GM20000 (cell line): ENCODE results near the gene IQGAP3.

Experiments used
- DNase-seq: peaks from one replicate; pipeline ENCODE4 v3.0.0; 2012; ENCODE audit warnings: low spot score
- TF ChIP-seq, protein P1 (sequence below): IDR thresholded peaks from 2 replicates; pipeline ENCODE4 v1.5.1; 2012; ENCODE audit warnings: mild to moderate bottlenecking, control low read depth; ENCODE audit errors: extremely low read depth, missing control alignments

The IQGAP3 gene

GRCh38 chr1:156489166-156489934, 83.0 kb downstream of the IQGAP3 start:
- DNase-seq, result no peak

GRCh38 chr1:156488566-156489165, 83.7 kb downstream of the IQGAP3 start:
- TF ChIP-seq, protein P1, sequence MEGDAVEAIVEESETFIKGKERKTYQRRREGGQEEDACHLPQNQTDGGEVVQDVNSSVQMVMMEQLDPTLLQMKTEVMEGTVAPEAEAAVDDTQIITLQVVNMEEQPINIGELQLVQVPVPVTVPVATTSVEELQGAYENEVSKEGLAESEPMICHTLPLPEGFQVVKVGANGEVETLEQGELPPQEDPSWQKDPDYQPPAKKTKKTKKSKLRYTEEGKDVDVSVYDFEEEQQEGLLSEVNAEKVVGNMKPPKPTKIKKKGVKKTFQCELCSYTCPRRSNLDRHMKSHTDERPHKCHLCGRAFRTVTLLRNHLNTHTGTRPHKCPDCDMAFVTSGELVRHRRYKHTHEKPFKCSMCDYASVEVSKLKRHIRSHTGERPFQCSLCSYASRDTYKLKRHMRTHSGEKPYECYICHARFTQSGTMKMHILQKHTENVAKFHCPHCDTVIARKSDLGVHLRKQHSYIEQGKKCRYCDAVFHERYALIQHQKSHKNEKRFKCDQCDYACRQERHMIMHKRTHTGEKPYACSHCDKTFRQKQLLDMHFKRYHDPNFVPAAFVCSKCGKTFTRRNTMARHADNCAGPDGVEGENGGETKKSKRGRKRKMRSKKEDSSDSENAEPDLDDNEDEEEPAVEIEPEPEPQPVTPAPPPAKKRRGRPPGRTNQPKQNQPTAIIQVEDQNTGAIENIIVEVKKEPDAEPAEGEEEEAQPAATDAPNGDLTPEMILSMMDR, result no peak
- peak; percentile 80 for DNase-seq

More at GRCh38 chr1:156489166-156489934, 83.0 kb downstream of the IQGAP3 start:
- TF ChIP-seq, protein P1, result no peak

- DNase-seq, result peak; percentile 74
- TF ChIP-seq, protein P1, result no peak
Measured at GRCh38 chr1:156487862-156488261, 84.5 kb downstream of the IQGAP3 start.

- no peak for DNase-seq
- TF ChIP-seq, protein P1, result no peak
Measured at GRCh38 chr1:156486421-156487344, 85.7 kb downstream of the IQGAP3 start.

- TF ChIP-seq, protein P1, result no peak
- DNase-seq, result no peak
Measured at GRCh38 chr1:156485984-156486383, 86.4 kb downstream of the IQGAP3 start.

DNA sequence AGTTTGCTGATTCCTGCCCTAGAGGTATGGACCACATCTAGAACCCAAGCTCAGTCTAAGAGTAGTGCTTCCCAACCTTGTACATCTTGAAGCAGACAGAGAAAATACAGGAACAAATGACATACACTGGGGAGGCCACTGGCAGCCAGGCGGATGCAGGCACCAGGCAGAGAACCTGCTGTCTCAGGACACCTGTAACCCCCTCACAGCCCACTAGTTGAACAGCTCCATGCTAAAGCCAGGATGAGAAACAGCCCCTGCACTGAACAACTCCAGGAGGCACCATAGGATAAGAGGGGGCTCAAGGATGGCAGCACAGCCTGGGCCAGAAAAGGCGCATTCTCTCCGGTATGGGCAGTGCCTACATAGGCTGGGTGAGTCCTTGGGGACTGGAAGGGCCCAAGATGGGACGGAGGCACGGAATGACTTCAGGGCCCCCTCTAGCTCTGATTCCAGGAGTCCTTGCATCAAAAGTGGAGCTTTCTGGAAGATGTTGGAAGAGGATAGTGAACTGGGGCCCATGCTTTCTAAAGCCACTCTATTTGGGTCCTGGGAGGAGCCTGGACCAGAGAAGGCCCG, 87.8 kb downstream of the IQGAP3 start:
- DNase-seq, result no peak
- TF ChIP-seq, protein P1, result no peak

DNA sequence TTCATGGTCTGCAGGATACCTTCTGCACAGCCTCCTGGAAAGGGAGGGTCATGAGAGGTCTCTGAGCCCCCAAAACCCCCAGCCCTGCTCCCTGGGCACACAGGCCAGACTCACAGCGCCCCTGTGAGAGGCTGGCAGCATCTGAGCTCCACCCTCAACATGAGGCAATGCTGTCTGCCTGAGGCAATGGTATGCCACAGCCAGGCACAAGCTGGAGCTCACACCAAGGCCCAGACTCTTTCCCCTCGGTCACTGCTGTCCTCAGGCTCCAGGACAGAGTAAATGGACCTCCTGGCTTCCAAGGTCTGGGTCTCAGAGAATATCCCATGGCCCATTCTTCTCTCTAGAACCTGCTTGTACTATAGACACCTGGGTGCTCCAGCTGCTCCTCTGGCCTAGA, 89.0 kb downstream of the IQGAP3 start:
- DNase-seq, result no peak
- TF ChIP-seq, protein P1, result no peak
